HepG2 (cell line): Measurements from ENCODE around the gene INO80B. TPM values are rescaled to one million over a fixed set of nuclear protein-coding genes. Genes with fewer than 3 reads are reported as not detected.

Source experiments
- BRCA1 ChIP-seq: sonication (generic); formaldehyde crosslinking; IDR thresholded peaks from 2 replicates; pipeline ENCODE4 v1.4.0; 2020; ENCODE audit warnings: missing genetic modification reagents
- CBFB ChIP-seq: sonication (generic); formaldehyde crosslinking; IDR thresholded peaks from 2 replicates; pipeline ENCODE4 v1.4.0; 2020; ENCODE audit warnings: missing genetic modification reagents
- CBX1 ChIP-seq: IDR thresholded peaks from one replicate; pipeline ENCODE4 v1.6.1; 2016; ENCODE audit warnings: antibody characterized with exemption, low read depth
- KDM6A ChIP-seq: IDR thresholded peaks from 2 replicates; pipeline ENCODE4 v1.6.1; 2016; ENCODE audit warnings: low read depth
- KIAA2018 ChIP-seq: sonication (generic); formaldehyde crosslinking; IDR thresholded peaks from 2 replicates; pipeline ENCODE4 v1.5.0; 2020; ENCODE audit warnings: mild to moderate bottlenecking, missing genetic modification reagents, borderline replicate concordance
- MLX ChIP-seq: IDR thresholded peaks from 2 replicates; pipeline ENCODE4 v1.6.1; 2016
- NONO ChIP-seq, 2 experiments: fragments of 450-650 bp in 1 of 2; sonication (generic) in 1 of 2; formaldehyde crosslinking in 1 of 2; IDR thresholded peaks in 1 of 2; conservative IDR thresholded peaks in 1 of 2; 2 replicates each; pipeline versions ENCODE4 v1.6.1 to v1.8.0; 2017 to 2022; ENCODE audit warnings: mild to moderate bottlenecking in 1 of 2, missing genetic modification reagents in 1 of 2, moderate library complexity in 1 of 2
- NR2F1 ChIP-seq, 2 experiments: fragments of 450-650 bp in 1 of 2; formaldehyde crosslinking in 1 of 2; IDR thresholded peaks; 2 replicates each; pipeline versions ENCODE4 v1.5.0 to v1.6.1; 2016 to 2020; ENCODE audit warnings: mild to moderate bottlenecking in 1 of 2, missing compliant biosample characterization in 1 of 2, missing genetic modification reagents in 1 of 2, moderate library complexity in 1 of 2
- PPARG ChIP-seq: conservative IDR thresholded peaks from 2 replicates; pipeline ENCODE4 v1.6.1; 2016; ENCODE audit warnings: missing biosample characterization, missing genetic modification reagents
- SP5 ChIP-seq: IDR thresholded peaks from 2 replicates; pipeline ENCODE4 v1.6.1; 2016; ENCODE audit warnings: low read depth, borderline replicate concordance
- SRF ChIP-seq: IDR thresholded peaks from 2 replicates; pipeline ENCODE4 v1.6.1; 2011; ENCODE audit warnings: mild to moderate bottlenecking, low read depth, low read length, moderate library complexity
- SRSF1 ChIP-seq: fragments of 200-400 bp; formaldehyde crosslinking; optimal IDR thresholded peaks from 2 replicates; pipeline ENCODE3; 2017; ENCODE audit warnings: mild to moderate bottlenecking, low read depth, low read length, moderate library complexity
- THAP7 ChIP-seq: sonication (generic); formaldehyde crosslinking; IDR thresholded peaks from 2 replicates; pipeline ENCODE4 v1.8.1; 2023; ENCODE audit warnings: mild to moderate bottlenecking, missing genetic modification reagents
- ZFY ChIP-seq: sonication (generic); formaldehyde crosslinking; IDR thresholded peaks from 2 replicates; pipeline ENCODE4 v1.4.0; 2020; ENCODE audit warnings: missing genetic modification reagents
- ZNF274 ChIP-seq: sonication (generic); formaldehyde crosslinking; IDR thresholded peaks from 2 replicates; pipeline ENCODE4 v1.5.1; 2020; ENCODE audit warnings: mild to moderate bottlenecking, missing genetic modification reagents
- ZNF720 ChIP-seq: sonication (generic); formaldehyde crosslinking; IDR thresholded peaks from 2 replicates; pipeline ENCODE4 v1.4.0; 2020; ENCODE audit warnings: missing genetic modification reagents
- polyA plus RNA-seq, 8 experiments: library from polyadenylated mRNA; depleted of rRNA in 3 of 8; stranded (reverse) in 7 of 8; unstranded in 1 of 8; fragments of >200 nt; fragmentation: Illumina TruSeq in 4 of 8; extraction: Trizol in 4 of 8; gene quantifications; 2 replicates each; pipeline versions ENCODE4 v1.2.1 to v1.2.3, GENCODE V29; 2011 to 2016; ENCODE audit warnings: low read depth in 4 of 8, missing spikeins in 1 of 8, mixed read lengths in 1 of 8; ENCODE audit not compliant: insufficient read depth in 1 of 8
- total RNA-seq, 5 experiments: library from RNA; depleted of rRNA; stranded (reverse); fragments of >200 nt; fragmentation: Illumina TruSeq; extraction: Trizol; gene quantifications; 2 replicates each; pipeline ENCODE4 v1.2.3, GENCODE V29; 2016; ENCODE audit warnings: low read depth in 1 of 5

INO80B gene
- total and polyA plus RNA-seq, 2 of the 13 experiments (the other 11 are each of a cell fraction or from before 2014, with no cell fraction given) = 6.2 to 14.5 TPM

GRCh38 chr2:74454654-74455511 lies at the start of gene INO80B (continued):
- TF ChIP-seq KIAA2018 (CRISPR knock-in tag) (no peak), ZNF720 (CRISPR knock-in tag) (0 out of 2 replicates have a peak, but pooled peaks have one; percentile 46), CBFB (CRISPR knock-in tag) (peak; percentile 95), SRSF1 (peak; percentile 39), NR2F1 (CRISPR knock-in tag; IDR thresholded peaks at IDR 0.05) (peak; percentile 4 to 19; a peak in 1 of 4 replicates), ZFY (CRISPR knock-in tag) (peak; percentile 71), SRF (peak; percentile 68; the same call in 1 of the 2 replicates), CBX1 (peak; percentile 99), KDM6A (CRISPR knock-in tag) (no peak), ZNF274 (CRISPR knock-in tag) (peak; percentile 85), SP5 (CRISPR knock-in tag) (peak; percentile 94), BRCA1 (CRISPR knock-in tag) (no peak), PPARG (CRISPR knock-in tag) (peak; percentile 80), THAP7 (CRISPR knock-in tag) (0 out of 2 replicates have a peak, but pooled peaks have one; percentile 71), MLX (CRISPR knock-in tag) (peak; percentile 81), NONO (IDR thresholded peaks at IDR 0.05) (no peak), NONO (CRISPR knock-in tag; conservative IDR thresholded peaks at IDR 0.05) (peak; percentile 99)
